Fibroblast of lung (primary cell): Measurements from ENCODE around the gene SMYD1.

Experiments
- EZH2 ChIP-seq: IDR thresholded peaks from 2 replicates; pipeline ENCODE4 v1.5.1; 2012; ENCODE audit warnings: low read length, control low read depth, mild to moderate bottlenecking; ENCODE audit errors: missing control alignments
- TF ChIP-seq, protein P1 (sequence below), 2 donors: IDR thresholded peaks in 1 of 2; conservative IDR thresholded peaks in 1 of 2; 1 replicate in 1 of 2; 2 replicates in 1 of 2; pipeline ENCODE4 v1.5.1; 2011 to 2012; ENCODE audit warnings: low read length in 2 of 2, control low read depth in 1 of 2, inconsistent platforms in 1 of 2, low read depth in 1 of 2, mild to moderate bottlenecking in 1 of 2

DNA sequence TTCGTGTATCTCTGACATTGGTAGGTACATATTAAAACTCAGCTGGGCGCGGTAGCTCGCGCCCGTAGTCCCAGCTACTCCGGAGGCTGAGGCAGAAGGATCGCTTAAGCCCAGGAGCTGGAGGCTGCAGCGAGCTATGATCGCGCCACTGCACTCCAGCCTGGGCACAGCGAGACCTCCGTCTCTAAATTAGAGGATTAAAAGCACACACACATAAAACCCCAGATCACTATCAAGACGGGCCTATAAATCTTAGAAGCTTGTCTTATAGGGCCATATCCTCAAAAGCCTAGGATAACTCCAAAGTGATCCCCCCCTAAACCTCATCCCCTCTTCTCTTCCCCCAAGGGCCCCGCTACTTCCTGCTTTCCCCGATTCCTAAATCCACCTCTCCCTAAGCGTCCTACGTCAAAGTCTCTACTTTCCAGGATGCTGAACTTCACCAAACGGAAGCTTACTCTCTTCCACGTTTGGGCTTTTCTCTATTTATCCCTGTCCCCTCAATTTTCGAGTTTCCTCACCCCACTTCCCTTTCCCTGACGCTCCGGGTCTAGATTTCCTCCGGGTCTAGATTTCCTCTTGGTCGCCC lies 12.7 kb upstream of the SMYD1 start:
- TF ChIP-seq EZH2 = no peak
- TF ChIP-seq, protein P1, sequence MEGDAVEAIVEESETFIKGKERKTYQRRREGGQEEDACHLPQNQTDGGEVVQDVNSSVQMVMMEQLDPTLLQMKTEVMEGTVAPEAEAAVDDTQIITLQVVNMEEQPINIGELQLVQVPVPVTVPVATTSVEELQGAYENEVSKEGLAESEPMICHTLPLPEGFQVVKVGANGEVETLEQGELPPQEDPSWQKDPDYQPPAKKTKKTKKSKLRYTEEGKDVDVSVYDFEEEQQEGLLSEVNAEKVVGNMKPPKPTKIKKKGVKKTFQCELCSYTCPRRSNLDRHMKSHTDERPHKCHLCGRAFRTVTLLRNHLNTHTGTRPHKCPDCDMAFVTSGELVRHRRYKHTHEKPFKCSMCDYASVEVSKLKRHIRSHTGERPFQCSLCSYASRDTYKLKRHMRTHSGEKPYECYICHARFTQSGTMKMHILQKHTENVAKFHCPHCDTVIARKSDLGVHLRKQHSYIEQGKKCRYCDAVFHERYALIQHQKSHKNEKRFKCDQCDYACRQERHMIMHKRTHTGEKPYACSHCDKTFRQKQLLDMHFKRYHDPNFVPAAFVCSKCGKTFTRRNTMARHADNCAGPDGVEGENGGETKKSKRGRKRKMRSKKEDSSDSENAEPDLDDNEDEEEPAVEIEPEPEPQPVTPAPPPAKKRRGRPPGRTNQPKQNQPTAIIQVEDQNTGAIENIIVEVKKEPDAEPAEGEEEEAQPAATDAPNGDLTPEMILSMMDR (conservative IDR thresholded peaks at IDR 0.05 in 1 of 2, IDR thresholded peaks at IDR 0.05 in 1 of 2; ENCODE audit: low read depth in 1 of 2, low read length in 2 of 2) = no peak
